Ascending aorta (tissue), 2 donors: ENCODE data around the gene QPCT. TPM values are rescaled to one million over a fixed set of nuclear protein-coding genes. Genes with fewer than 3 reads are reported as not detected.

Experiments
- DNase-seq, 2 donors: peaks; one replicate each; pipeline ENCODE4 v3.0.0-alpha.2; 2019; ENCODE audit warnings: low spot score in 2 of 2
- H3K27ac ChIP-seq, 2 donors: fragments of 200-600 bp; sonication (generic); one replicate each; pipeline ENCODE4 v1.5.1; 2016 to 2017; ENCODE audit warnings: mild to moderate bottlenecking in 1 of 2
- H3K27me3 ChIP-seq: fragments of 200-600 bp; sonication (generic); one replicate; pipeline ENCODE4 v1.5.1; 2017
- H3K36me3 ChIP-seq, 2 donors: fragments of 200-600 bp; sonication (generic); one replicate each; pipeline ENCODE4 v1.5.1; 2016
- H3K4me1 ChIP-seq, 2 donors: fragments of 200-600 bp; sonication (generic); one replicate each; pipeline ENCODE4 v1.5.1; 2016 to 2017; ENCODE audit warnings: mild to moderate bottlenecking in 1 of 2
- H3K4me3 ChIP-seq, 2 donors: fragments of 200-600 bp; sonication (generic); one replicate each; pipeline ENCODE4 v1.5.1; 2016 to 2017; ENCODE audit warnings: mild to moderate bottlenecking in 1 of 2
- H3K9me3 ChIP-seq, 2 donors: fragments of 200-600 bp; sonication (generic); one replicate each; pipeline ENCODE4 v1.5.1; 2016
- CTCF ChIP-seq, 3 experiments: fragments of 200-600 bp in 2 of 3; fragments of 450-650 bp in 1 of 3; sonication (generic) in 2 of 3; IDR thresholded peaks; one replicate each; pipeline ENCODE4 v1.5.1; 2016 to 2019; ENCODE audit warnings: antibody characterized with exemption in 3 of 3, mild to moderate bottlenecking in 1 of 3, moderate library complexity in 1 of 3
- intact Hi-C: fragments of 100-400 bp; cut with DNase I; formaldehyde crosslinking; loops from one replicate; pipeline ENCODE4 v1.15.1; 2023
- total RNA-seq: library from RNA; depleted of rRNA; stranded (reverse); fragments of >200 nt; gene quantifications from one replicate; pipeline ENCODE4 v1.1.0, GENCODE V29; 2016

Gene QPCT
- total RNA-seq, 1 donor from 2014 or later, result 1.8 TPM

GRCh38 chr2:37367984-37368383 is 23.6 kb downstream of the QPCT start:
- H3K27me3 ChIP-seq, result no peaks in the 10 kb centered on the region
- no peak overlapping the region for H3K4me3 ChIP-seq
- H3K9me3 ChIP-seq, result no peaks in the 10 kb centered on the region
- no peak for DNase-seq
- TF ChIP-seq CTCF (IDR thresholded peaks at IDR 0.05), result no peak
- intact Hi-C loops, result no loop called here
- H3K4me1 ChIP-seq, result no peaks in the 10 kb centered on the region
- H3K36me3 ChIP-seq, result no peaks in the 10 kb centered on the region
- H3K27ac ChIP-seq, result no peak overlapping the region

- DNase-seq, result no peak
- Histone ChIP-seq H3K36me3 (no peaks in the 10 kb centered on the region), H3K4me1 (no peaks in the 10 kb centered on the region), H3K4me3 (no peak overlapping the region), H3K27me3 (no peaks in the 10 kb centered on the region), H3K9me3 (no peaks in the 10 kb centered on the region), H3K27ac (no peak overlapping the region)
- intact Hi-C loops, result no loop called here
- TF ChIP-seq CTCF (IDR thresholded peaks at IDR 0.05), result no peak
These were observed 26.2 kb downstream of the QPCT start for GRCh38 chr2:37370666-37371065.

GRCh38 chr2:37372000-37372399 is 27.6 kb downstream of the QPCT start:
- no peak for TF ChIP-seq CTCF (IDR thresholded peaks at IDR 0.05)
- H3K27ac ChIP-seq, result no peak overlapping the region
- no peak for DNase-seq

GRCh38 chr2:37375741-37376288 is 31.4 kb downstream of the QPCT start:
- Histone ChIP-seq H3K9me3 (no peaks in the 10 kb centered on the region), H3K4me3 (no peak overlapping the region), H3K27ac (no peak overlapping the region), H3K27me3 (no peaks in the 10 kb centered on the region), H3K36me3 (no peaks in the 10 kb centered on the region), H3K4me1 (no peaks in the 10 kb centered on the region)
- DNase-seq, result no peak
- no peak for TF ChIP-seq CTCF (IDR thresholded peaks at IDR 0.05)
- intact Hi-C loops, result no loop called here

More at GRCh38 chr2:37372000-37372399, 27.6 kb downstream of the QPCT start:
- intact Hi-C loops, result no loop called here
- H3K36me3 ChIP-seq, result no peaks in the 10 kb centered on the region
- H3K4me3 ChIP-seq, result no peak overlapping the region
- H3K9me3 ChIP-seq, result no peaks in the 10 kb centered on the region
- no peaks in the 10 kb centered on the region for H3K27me3 ChIP-seq
- no peaks in the 10 kb centered on the region for H3K4me1 ChIP-seq

- no peak for TF ChIP-seq CTCF (IDR thresholded peaks at IDR 0.05)
- no peak for DNase-seq
- Histone ChIP-seq H3K9me3 (no peaks in the 10 kb centered on the region), H3K27ac (no peak overlapping the region), H3K36me3 (no peaks in the 10 kb centered on the region), H3K4me1 (no peaks in the 10 kb centered on the region), H3K27me3 (no peaks in the 10 kb centered on the region), H3K4me3 (no peak overlapping the region)
- intact Hi-C loops, result no loop called here
These were observed 32.2 kb downstream of the QPCT start for GRCh38 chr2:37376421-37377186.
